Stimulated activated CD4-positive, alpha-beta T cell treated with anti-CD3 and anti-CD28 coated beads, Interleukin-1b, Interleukin-23, amount 100 ng/mL, for 48 hours (primary cell): Measurements from ENCODE around the gene VSTM2B.
A peak's percentile ranks its signal among the peaks of the same experiment; 100 is the strongest.

Source experiments
- DNase-seq: peaks from one replicate; pipeline ENCODE4 v3.0.0-alpha.2; 2020

The VSTM2B gene

DNA sequence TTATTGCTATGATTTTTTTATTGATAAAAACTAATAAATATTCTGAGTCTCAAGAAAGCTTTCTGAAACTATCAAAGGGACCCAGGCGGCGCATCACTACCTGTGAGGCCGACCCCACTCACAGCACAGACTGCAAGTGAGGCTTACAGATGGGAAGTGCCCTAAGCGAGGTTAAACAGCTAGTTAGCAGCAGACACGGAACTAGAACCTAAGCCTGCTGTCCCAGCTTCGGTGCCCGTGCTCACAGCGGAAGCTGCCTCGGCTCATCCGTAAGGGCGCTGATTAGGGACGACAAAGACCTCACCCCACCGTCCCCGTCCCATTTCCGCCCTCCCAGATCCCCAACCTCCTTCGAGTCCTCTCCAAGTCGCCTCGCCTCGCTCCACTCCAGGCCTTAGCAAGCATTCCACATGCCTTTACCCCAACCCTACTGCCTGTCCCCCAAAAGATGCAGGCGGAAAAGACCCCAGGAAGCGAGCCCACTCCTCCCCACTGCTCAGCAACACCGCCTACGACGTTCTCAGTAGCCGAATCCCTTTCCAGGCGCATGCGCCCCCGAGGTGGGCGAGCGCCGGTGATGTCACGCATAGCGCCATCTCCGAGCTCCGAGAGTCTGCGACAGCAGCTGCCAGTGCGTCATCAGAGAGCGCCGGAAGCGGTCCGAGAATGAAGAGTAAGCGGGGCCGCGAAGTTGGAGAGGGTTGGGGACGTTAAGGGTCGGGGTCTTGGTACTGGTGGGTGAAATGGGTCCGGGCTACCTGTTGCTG is 80.0 kb downstream of the VSTM2B start, which contains the start of gene POP4:
TSS of gene POP4 (plus strand) at position 631 of the 767 bp plus-strand sequence. CDS start at position 667, 36 bp downstream.
- peak; percentile 97 for DNase-seq

DNA sequence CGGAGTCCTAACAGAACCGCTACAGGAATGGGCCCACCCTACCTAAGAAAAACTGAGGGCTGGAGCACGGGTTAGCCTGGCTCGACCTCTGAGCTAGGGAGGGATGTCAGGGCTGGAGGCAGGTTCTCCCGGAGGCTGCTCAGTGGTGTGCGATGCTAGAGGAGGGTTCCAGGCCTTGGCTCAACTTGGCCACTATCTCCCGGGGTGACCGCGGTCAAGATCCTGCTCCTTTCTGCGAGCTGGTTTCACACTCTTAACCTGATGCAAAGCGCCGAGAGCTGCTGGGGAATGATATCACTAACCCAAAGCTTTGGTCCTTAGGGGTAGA is 80.6 kb downstream of the VSTM2B start:
- no peak for DNase-seq

DNA sequence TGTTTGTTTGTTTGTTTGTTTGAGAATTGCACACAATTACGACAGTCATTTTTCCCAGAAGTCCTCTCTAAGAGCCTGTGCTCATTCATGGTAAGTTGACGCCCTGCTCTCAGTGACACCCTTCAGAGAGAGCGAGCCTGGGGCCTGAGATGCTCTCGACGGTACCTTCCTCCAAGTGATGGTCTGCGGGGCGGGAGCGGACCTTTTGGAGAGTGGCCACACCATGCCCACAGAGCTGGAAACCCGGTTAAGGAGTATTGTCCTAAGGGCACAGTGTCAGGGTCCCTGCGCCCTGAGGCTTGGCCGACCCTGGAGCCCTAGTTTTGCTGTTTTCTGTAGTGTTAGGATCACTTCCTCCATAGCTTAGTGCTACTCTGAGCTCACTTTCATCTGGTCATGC is 83.8 kb downstream of the VSTM2B start:
- DNase-seq = no peak

DNA sequence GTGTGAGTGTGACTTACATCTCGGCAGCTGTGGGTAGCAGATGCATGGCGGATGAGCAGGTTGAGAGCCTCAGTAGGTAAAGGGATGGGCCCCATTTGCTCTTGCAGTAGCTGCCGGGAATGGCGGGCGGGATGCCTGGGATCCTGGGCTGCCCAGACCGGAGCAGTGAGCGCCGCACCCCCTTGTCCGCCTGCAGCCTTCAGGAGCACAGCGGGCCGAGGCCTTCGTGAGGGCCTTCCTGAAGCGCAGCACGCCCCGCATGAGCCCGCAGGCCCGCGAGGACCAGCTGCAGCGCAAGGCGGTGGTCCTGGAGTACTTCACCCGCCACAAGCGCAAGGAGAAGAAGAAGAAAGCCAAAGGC is 84.4 kb downstream of the VSTM2B start:
- no peak for DNase-seq

DNA sequence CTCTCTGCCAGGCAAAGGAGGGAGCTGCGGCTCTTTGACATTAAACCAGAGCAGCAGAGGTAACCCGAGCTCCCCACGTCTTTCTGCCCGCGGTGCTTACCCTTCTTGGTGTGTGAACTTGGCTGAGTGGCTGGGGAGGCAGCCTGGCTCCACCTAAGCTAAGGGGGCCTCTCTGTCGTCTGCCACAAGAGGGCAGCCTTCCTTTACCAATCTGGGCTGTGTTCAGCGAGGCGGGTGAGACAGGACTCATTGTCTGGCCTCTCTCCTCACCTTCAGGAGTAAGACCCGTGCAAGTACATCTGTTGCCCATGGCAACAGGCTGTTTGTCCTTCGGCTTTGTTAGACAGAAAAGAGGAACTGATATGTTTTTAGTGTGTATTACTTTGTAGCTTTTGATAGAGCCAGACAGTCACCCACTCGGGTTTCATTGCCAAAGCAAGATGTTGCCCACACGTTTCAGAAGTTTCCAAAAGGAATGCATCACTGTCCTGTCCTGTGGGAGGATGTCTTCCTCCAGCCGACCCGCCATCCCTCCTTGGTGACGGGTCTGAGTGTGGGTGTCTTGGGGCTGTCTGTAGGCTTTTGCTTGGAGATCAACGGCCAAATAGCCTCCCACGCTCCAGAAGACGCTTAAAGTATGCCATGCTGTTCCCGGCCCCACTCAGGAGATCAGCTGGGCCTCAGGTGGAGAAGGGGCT is 84.9 kb downstream of the VSTM2B start:
- peak; percentile 86 for DNase-seq

DNA sequence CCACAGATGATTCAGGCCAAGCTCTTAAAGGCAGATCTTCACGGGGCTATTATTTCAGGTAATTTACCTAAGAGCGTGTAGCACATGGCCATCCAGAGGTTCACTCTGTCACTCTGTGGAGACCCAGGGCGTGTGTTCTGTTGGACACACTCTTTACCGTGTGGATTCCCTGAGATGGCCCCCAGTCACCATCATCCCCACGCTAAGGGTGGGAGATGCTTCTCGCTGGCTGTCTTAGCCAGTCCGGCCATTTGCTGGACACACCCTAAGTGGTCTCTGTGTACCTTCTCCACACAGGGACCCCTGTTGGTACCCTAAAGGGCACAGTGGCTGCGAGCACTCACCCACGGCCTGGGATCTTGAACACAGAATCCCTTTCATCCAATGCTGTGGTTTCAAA is 86.3 kb downstream of the VSTM2B start:
- DNase-seq = no peak

DNA sequence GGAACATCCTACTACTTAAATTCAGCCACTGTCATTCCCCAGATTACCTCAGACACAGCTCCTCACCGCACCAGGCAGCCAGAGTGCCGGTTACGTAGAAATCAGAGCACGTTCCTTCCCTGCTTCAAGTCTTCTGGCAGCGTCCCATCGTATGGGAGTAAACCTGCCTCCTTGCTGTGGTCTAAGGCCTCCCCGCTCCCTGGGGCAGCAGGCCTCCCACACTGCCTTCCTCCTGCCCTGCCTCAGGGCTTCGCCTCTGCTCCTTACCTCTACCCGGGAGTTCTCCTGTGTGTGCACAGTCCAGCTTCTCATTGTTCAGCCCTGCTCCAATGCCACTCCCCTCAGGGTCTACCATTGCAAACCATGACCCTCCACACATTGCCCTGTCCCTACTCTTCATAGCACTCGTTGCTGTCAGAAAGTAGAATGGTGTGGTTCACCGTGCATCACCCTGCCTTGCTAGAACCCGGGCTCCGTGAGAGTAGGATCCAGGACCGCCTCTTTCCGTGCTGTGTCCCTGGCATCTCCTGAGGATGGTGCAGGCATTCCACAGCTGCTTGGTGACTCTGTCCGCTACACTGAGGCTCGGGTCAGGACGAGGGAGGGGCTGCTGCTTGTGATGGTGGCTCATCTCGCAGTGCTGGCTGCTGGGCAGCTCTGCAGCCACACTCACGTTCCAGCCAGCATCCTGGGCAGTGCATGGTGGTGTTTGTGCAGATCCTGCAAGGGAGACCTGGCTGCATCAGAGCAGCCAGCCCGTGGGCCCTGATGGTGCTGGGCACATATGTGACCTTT is 87.2 kb downstream of the VSTM2B start:
- DNase-seq = no peak

DNA sequence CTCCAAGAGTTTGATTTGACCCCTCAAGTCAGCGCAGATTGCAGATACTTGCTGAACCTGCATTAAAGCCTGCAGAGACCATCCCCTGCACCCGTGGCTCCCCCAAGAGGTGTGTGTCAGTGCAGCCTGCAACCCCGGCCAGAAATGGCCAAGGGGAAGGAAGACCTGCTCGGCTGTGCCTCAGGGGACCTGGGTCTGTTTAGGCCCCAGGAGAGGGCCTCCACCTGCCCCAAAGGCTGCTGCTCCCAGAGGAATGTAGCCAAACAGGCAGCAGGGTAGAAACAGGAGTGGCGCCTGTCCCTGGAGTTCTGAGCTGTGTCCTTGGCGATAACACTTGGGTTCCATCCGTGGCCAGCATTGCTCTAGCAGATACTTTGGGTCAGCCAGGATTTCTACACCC is 88.3 kb downstream of the VSTM2B start:
- DNase-seq = no peak
